Measurements from ENCODE around the gene NBAS.
A peak's percentile ranks its signal among the peaks of the same experiment; 100 is the strongest.

Gene NBAS

GRCh38 chr2:15128846-15129245 is 432.3 kb downstream of the NBAS start:
- in situ Hi-C loops (cut with HindIII; ENCODE audit: low sequenced_read_pairs), result no loop called here
- no peak overlapping the region for H3K4me3 ChIP-seq (ENCODE audit: low read depth, low read length)
- TF ChIP-seq CTCF (IDR thresholded peaks at IDR 0.05; ENCODE audit: low read depth, low read length), result no peak
- DNase-seq (ENCODE audit: low read depth, low spot score), result no peak

GRCh38 chr2:15127876-15128275 is 433.3 kb downstream of the NBAS start:
- H3K4me3 ChIP-seq (ENCODE audit: low read depth, low read length), result no peak overlapping the region
- no peak for DNase-seq (ENCODE audit: low read depth, low spot score)
- in situ Hi-C loops (cut with HindIII; ENCODE audit: low sequenced_read_pairs), result no loop called here
- no peak for TF ChIP-seq CTCF (IDR thresholded peaks at IDR 0.05; ENCODE audit: low read depth, low read length)

- TF ChIP-seq CTCF (IDR thresholded peaks at IDR 0.05; ENCODE audit: low read depth, low read length), result no peak
- no peak overlapping the region for H3K4me3 ChIP-seq (ENCODE audit: low read depth, low read length)
- in situ Hi-C loops (cut with HindIII; ENCODE audit: low sequenced_read_pairs), result no loop called here
- DNase-seq (ENCODE audit: low read depth, low spot score), result no peak
Observed at GRCh38 chr2:15127301-15127700, 433.8 kb downstream of the NBAS start.

- in situ Hi-C loops (cut with HindIII; ENCODE audit: low sequenced_read_pairs), result no loop called here
- no peak overlapping the region for H3K4me3 ChIP-seq (ENCODE audit: low read depth, low read length)
- DNase-seq (ENCODE audit: low read depth, low spot score), result no peak
- TF ChIP-seq CTCF (IDR thresholded peaks at IDR 0.05; ENCODE audit: low read depth, low read length), result no peak
Observed at GRCh38 chr2:15126373-15126772, 434.8 kb downstream of the NBAS start.

GRCh38 chr2:15122915-15123314 is 438.2 kb downstream of the NBAS start:
- DNase-seq (ENCODE audit: low read depth, low spot score), result peak; percentile 0
- TF ChIP-seq CTCF (IDR thresholded peaks at IDR 0.05; ENCODE audit: low read depth, low read length), result no peak
- in situ Hi-C loops (cut with HindIII; ENCODE audit: low sequenced_read_pairs), result no loop called here
- H3K4me3 ChIP-seq (ENCODE audit: low read depth, low read length), result no peak overlapping the region

- no peak overlapping the region for H3K4me3 ChIP-seq (ENCODE audit: low read depth, low read length)
- DNase-seq (ENCODE audit: low read depth, low spot score), result no peak
- in situ Hi-C loops (cut with HindIII; ENCODE audit: low sequenced_read_pairs), result no loop called here
- no peak for TF ChIP-seq CTCF (IDR thresholded peaks at IDR 0.05; ENCODE audit: low read depth, low read length)
Observed at GRCh38 chr2:15120631-15121030, 440.5 kb downstream of the NBAS start.

- DNase-seq (ENCODE audit: low read depth, low spot score), result no peak
Observed at GRCh38 chr2:15119722-15120175, 441.4 kb downstream of the NBAS start.

More at GRCh38 chr2:15119722-15120175, 441.4 kb downstream of the NBAS start:
- in situ Hi-C loops (cut with HindIII; ENCODE audit: low sequenced_read_pairs), result no loop called here
- TF ChIP-seq CTCF (IDR thresholded peaks at IDR 0.05; ENCODE audit: low read depth, low read length), result no peak
- H3K4me3 ChIP-seq (ENCODE audit: low read depth, low read length), result no peak overlapping the region
